GM21367 (cell line): ENCODE data around the gene DDR1.
"Not testable (repeated sequence)": the region's sequence is repeated elsewhere in the genome, so short reads cannot be mapped to it uniquely, and the experiment has no call there.

Source experiments
- ATAC-seq: cut with Tn5 transposase; IDR thresholded peaks from one replicate; pipeline ENCODE4 v1.9.1; 2021; ENCODE audit not compliant: unreplicated experiment

Gene DDR1

DNA sequence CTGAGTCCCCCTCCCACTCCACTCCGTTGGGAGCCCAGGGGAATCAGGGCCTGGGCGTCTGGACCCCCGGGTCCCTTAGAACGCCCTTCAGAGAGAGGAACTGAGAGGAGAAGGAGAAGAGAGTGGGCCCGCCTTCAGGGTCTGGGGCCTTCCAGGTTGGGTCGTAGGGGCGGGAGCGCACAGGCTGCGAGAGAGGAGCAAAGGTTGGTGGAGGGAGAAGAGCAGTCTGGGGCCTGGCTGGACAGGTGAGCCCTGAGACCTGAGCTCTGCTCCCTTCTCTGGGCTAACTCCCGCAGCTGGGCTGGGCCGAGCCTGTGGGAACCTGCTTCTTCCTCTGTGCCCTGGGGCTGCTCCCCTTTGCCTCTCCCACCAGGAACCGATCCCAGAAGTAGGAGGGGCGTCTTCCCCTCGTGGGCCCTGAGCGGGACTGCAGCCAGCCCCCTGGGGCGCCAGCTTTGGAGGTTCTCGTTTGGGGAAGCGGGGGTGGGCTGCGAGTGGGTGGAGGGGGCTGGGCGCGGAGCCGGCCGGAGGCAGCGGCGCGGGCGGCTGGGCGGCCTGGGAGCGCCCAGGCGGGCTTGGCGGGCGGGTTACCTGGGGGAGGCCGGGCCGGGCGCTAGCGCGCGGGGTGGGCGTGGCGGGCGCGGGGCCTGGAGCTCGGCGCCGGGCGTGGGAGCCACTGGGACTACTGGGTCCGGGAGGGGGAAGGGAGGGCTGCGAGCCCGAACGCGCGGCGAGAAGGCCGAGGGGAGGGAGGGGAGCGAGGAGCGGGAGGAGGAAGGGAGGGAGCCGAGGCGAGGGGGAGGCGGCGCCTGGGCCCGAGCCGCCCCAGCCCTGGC is at the start of gene DDR1:
Gene DDR1 (plus strand): TSS at position 835 of the 836 bp plus-strand sequence. CDS start 4,211 bp downstream, outside the sequence.
- no peak for ATAC-seq

DNA sequence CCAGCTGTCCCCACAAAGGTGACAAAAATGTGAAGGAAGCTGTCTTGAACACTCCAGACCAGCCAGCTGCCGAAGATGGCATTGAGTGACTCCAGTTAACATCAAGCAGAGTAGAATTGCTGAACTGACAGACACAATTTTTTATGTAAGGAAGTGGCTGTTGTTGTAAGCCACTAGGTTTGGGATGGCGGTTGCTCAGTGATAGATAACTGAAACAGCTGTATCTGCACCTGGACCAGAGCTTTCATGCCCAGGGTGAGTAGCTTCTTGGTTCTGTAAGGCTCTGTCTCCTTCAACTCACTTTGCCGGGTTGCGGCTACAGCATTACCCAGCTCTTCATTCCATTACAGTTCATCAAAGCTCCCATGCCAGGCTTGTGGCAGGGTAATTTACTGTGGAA is 49.7 kb upstream of the DDR1 start:
- no peak for ATAC-seq

DNA sequence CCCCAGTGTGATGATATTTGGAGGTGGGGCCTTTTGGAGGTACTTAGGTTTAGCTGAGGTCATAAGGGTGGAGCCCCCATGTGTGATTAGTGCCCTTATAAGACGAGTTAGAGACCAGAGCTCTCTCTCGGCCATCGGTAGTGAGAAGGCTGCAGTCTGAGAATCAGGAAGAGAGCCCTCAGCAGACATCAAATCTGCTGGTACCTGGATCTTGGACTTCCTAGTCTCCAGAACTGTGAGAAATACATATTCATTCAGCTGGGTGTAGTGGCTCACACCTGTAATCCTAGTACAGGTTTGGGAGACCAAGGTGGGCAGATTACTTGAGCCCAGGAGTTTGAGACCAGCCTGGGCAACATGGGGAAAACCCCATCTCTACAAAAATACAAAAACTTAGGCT is 48.7 kb upstream of the DDR1 start:
- no peak for ATAC-seq

DNA sequence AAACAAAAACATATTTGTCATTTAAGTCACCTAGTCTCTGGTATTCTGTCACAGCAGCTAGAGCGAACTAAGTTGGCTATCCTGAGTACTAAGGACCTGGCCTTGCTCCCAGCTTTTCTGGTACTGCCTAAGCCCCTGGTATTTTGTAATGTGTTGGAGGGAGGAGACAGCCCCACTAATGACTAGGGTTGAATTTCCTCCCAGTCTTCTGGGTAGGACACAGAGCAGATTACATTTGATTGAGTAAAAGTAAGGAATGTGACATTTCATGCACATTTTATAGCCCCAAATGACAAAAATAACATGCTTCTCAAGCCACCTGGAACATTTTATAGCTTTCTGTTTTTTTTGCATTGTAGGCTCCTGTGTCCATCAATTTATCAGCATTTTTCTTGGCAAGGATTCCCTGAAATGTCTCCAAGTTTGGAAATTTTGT is 47.9 kb upstream of the DDR1 start:
- ATAC-seq = no peak

DNA sequence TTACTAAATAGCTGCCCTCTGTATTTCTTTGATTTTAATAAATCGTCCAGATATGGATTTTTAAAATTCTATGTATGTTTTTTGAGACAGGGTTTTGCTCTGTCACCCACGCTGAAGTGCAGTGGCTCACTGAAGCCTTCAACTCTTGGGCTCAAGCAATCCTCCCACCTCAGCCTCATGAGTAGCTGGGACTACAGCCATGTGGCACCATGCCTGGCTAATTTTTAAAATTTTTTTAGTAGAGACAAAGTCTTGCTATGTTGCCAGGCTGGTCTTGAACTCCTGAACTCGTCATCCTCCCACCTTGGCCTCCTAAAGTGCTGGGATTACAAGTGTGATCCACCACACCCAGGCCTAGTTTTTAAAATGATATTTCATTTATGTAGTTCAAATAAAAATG is 47.4 kb upstream of the DDR1 start:
- no peak for ATAC-seq

DNA sequence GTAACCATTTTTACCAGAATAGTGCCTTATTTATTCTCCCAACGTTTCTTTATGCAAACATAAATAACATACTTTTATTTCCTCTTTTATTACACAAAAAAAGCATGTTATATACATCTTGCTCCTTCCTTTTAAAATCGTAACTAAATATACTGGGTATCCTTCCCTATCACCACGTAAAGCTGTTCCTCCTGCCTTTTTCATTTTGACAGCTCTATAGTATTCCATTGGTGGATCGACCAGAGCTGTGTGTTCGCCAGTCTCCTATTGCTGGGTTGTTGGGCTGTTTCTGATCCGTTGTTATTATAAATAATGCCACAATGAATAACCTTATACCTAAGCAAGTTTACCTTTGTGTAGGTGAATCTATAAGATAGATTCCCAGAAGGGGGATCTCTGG is 46.9 kb upstream of the DDR1 start:
- ATAC-seq = no peak

DNA sequence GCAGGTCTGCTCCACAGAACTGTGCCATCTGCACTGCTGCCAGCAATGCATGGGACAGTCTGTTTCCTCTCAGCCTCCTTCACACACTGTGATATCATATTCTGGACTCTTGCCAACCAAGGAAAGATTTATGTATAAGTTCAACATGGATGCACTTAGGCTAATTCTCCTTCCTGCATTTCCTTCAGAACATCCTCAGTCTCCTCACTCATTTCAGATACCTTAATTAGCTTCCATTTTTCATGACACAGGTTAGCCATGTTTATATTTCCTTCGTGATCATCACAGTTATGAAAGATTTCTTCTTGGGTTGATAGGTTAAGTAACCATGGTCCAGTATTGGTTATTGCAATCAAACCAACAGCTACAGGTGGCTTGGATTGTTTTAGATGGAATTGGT is 46.4 kb upstream of the DDR1 start:
- ATAC-seq = no peak

DNA sequence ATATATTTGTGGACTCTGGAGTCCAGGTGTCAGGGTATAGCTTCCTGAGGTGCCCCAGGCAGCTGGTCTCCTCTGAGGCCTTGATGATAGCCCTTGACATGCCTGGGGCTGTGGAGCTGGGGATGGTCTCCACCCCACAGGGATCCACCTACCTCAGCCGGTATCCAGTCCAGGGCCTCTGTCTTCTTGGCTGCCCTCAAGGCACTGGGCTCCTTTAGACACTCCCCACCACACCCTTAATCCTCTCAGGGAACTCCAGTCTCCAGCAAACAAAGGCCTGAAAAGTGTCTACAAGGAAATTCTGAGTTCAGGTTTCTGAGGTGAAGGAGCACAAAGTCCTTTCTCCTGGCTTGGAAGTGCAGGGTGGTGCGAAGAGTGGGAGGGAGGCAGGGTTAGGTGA is 44.6 kb upstream of the DDR1 start:
- ATAC-seq = no peak

DNA sequence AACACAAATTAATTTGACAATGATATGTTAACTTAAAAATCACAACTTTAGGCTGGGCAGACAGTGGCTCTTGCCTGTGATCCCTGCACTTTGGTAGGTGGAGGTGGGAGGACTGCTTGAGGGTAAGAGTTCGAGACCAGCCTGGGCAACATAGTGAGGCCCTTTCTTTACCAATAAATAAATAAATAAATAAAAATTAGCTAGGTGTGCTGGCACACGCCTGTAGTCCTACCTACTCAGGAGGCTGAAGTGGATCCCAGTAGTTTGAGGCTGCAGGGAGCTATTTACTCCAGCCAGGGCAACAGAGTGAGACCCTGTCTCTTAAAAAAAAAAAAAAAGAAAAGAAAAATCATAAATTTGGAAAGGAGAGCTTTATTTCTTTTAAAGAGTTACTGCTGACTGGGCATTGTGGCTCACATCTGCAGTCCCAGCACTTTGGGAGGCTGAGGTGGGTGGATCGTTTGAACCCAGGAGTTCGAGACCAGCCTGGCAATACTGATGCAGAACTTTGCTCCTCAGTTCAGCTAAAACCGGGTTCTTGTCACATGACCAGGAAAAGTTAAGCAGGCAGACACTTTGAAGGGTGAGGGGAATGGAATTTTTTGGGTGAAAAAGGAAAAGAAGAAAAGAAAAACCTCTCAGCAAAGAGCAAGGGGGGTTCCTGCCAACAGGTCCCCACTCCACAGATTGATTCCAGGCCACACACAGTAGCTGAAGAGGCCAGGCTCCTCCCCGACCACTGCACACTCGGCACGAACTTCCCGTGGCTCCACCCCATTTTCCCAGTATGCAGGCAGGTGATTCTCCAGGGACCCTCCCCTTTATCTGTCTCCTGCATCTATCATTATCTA is 44.0 kb upstream of the DDR1 start:
- ATAC-seq = no peak

DNA sequence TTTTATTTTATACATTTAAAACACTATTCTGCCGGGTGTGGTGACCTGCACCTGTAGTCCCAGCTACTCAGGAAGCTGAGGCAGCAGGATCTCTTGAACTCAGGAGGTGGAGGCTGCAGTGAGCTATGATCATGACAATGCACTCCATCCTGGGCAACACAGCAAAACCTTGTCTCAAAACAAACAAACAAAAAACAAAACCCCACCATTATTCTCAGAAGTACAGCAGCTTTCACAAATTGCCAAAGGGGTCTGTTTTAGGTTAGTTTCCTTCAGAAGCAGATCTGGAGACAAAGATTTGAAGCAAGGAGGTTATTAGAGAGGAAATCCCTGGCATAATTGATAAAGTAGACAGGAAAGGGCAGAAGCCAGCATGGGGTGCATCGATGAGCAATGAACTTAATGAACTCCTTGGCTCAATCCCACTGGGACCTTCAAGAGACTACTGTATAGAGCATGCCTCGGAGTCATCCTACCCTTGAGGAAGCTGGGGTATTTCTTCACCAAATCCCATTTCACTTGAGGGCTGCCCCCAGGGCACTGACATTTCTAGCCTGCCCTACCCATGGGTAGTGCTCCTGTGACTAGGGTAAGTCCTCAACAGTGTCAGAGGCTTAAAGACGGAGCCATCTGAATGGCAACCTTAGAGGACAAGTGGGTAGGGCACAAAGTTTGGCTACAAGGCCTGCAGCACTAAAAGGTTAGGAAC is 43.2 kb upstream of the DDR1 start:
- no peak for ATAC-seq

DNA sequence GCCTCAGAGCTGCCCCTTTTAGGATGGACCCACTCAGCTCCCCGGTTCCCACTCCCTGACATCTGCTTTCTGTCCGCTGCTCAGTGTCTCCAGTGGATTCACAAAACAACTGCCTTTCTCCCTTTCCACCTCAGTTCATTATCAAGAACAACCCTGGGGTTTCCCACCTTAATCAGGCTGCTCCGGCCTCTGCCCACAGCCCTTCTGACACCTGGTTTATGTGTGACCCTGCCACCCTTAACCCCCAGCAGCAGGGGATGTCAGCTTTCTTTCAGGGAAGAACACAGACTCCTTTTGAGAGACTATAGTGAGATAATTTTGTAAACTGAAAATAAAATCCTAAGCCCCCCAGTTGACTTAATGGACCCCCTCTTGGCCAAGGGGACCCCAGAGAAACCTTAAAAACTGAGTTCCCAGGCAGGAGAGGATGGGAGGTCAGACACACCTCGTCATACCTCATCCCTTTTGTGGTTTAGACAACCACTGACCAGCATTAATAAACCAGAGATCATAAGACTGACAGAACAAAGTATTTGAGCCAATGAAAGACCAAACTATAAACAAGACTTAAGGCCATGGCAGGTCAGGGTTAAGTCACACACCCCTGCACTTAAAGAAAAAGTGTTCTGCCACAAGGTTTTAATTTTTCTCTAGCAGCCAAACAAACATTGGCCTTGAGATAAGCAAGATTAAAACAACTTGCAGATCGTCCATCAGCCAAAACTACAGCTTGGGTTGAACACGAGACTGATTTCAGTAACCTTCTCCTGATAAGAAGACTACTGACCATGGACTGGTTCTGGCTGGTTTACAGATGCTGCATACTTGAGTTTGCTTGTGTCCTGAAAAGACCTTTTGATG is 42.4 kb upstream of the DDR1 start:
- no peak for ATAC-seq

DNA sequence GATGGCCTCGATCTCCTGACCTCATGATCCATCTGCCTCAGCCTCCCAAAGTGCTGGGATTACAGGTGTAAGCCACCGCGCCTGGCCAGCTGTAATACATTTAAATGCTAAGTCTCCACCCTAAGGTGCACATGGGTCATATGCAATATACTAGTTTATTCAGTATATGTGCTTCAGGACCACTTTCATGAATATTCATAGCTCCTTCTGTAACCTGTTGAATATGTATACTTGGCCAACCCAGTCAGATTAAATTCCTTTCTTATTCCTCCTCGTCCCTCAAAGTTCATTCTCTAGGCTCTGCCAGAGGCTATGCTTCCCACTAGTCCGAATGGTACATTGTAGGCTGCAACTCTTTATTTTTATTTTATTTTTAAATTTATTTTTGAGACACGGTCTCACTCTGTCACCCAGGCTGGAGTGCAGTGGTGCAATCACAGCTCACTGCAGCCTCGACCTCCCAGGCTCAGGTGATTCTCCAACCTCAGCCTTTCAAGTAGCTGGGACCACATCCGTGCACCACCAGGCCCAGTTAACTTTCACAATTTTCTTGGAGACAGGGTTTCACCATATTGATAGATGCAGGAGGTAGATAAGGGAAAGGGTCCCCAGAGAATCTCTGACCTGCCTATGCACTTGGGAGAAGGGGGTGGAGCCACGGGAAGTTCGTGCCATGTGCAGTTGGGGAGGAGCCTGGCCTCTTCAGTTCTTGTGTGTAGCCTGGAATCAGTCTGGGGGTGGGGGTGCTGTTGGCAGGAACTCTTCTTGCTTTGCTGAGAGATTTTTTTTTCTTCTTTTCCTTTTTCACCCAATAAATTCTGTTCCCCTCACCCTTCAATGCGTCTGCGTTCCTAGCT is 41.3 kb upstream of the DDR1 start:
- ATAC-seq = no peak

DNA sequence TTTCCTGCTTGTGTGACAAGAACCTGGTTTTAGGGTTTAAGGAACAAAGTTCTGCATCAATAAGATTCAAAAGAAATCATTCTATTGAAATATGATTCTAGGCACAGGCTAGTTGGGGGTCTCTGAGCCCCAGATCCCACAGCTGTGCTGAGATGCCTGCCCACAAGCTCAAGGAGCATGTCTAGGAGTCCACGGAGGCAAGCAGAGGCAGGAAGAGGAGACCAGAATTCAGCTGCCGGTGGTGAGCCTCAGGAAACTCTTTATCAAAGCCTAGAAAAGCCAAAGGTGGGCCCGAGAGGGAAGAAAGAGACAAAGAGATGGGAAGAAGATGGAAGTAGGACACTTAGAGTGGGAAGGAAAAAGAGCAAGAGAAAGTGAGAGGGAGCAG is 40.7 kb upstream of the DDR1 start:
- ATAC-seq = no peak

DNA sequence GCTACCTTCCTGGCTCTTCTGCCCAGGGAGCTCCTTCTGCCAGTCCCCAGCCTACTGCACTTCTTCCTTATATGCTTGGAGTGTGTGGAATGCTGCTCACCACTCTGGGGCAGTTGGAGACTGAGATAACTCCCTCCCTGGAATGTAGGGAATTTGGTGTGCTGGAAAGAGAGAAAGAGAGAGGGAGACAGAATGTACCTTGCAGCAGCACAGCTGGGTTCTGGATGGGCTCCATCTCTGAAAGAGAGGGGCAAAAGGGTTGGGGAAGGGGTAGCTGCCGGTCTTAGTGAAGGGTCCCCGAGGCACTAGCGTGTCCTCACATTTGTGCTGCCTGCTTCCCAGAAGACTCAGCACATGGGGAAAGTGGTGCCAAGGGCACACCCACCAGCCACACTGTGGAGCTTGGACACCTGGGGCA is 40.2 kb upstream of the DDR1 start:
- ATAC-seq = no peak

DNA sequence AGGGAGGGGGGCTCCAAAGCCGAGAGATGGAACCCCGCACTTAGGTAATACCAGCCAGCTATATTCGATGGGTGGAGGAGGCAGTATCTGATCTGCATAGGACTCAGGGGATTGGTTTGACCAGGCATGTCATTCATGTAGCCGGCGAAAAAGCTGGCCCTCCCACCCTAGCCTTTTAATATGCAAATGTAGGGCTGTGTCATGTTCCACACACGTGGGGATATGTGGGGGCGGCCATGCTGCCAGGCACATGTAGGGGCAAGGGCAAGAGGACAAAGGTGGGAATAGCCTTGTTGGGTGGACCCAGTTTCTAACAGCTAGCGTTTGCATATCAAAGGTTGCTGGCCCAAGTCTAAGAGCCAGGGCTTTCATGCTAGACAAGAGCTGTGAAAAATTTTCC is 39.1 kb upstream of the DDR1 start:
- no peak for ATAC-seq

DNA sequence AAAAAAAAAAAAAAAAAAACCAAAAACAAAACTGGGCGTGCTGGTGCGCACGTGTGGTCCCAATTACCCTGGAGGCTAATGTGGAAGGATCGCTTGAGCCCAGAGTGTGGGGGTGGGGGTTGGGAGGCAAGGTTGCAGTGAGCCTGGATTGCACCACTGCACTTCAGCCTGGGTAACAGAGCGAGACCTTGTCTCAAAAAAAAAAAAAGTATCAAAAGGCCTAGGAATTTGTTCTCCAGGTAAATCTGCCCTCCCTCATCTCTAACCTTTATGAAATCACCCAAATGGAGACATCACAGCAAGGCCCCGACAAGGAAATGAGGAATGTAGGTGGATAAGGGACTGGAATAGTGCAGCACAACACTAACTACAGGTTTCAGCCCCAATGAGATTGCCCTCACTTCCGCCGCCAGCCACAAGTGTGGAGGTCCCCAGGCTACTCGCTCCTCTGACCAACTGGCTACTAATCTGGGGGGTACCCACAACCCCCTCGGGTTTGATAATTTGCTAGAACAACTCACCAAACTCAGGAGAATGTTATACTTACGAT is 36.8 kb upstream of the DDR1 start:
- no peak for ATAC-seq

DNA sequence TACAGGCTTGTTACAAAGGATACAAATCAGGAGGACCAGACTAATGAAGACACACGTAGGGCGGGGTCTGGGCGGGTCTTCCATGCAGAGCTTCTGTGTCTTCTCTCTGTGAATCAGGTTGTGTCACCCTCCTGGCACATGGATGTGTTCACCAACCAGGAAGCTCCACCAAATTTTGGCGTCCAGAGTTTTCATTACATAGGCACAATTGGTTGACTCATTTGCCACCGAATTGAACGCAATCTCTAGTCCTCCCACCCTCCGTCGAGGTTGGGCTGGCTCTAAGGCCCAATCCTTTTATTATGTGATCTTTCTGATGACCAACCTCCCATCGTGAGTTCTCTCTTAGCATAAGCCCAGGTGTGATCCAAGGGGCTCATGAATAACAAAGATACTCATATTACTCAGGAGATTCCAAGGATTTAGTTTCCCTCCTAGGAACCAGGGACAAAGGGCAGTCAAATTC is 36.3 kb upstream of the DDR1 start:
- no peak for ATAC-seq

DNA sequence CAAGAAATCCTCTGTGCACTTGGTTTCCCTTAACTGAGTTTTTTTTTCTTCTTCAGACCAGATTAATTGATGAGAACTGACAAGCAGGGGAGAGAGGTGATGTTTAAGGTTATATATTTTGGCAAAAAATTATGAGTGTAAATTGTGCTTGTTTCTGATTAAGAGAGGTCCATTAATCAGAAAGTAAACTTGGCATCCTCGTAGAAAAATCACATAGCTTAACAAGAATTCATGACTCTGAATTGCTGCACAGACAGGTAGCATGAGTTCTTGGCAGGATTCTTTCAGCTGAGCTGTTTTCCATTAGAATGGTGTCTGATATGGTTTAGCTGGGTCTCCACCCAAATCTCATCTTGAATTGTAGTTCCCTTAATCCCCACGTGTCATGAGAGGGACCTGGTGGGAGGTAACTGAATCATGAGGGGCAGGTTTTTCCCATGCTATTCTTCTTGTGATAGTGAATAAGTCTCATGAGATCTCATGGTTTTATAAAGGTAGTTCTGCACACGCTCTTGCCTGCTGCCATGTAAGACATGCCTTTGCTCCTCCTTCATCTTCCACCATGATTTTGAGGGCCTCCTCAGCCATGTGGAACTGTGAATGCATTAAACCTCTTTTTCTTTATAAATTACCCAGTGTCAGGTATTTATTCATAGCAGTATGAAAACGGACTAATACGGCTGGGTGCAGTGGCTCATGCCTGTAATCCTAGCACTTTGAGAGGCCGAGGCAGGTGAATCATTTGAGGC is 34.2 kb upstream of the DDR1 start:
- ATAC-seq = no peak

DNA sequence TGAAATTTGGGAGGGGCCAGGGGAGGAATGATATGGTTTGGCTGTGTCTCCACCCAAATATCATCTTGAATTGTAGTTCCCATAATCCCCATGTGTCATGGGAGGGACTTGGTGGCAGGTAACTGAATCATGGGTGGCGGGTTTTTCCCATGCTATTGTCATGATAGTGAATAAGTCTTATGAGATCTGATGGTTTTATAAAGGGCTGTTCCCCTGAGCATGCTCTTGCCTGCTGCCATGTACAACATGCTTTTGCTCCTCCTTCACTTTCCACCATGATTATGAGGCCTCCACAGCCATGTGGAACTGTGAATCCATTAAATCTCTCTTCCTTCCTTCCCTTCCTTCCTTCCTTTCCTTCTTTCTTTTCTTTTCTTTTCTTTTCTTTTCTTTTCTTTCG is 31.9 kb upstream of the DDR1 start:
- not testable (repeated sequence) for ATAC-seq
